Measurements from ENCODE around the gene MAGI1. TPM values are rescaled to one million over a fixed set of nuclear protein-coding genes. Genes with fewer than 3 reads are reported as not detected.

MAGI1 gene
- polyA plus RNA-seq, 3 donors, result not detected

GRCh38 chr3:65419233-65419632 lies 619.5 kb downstream of the MAGI1 start:
- Histone ChIP-seq H3K4me1 (ENCODE audit: control insufficient read depth in 1 of 2, insufficient read depth in 2 of 2, low read length in 2 of 2) (no peaks in the 10 kb centered on the region), H3K36me3 (replicated peaks in 1 of 2; ENCODE audit: control insufficient read depth in 1 of 2, insufficient read depth in 2 of 2, low read length in 2 of 2) (no peaks in the 10 kb centered on the region), H3K9ac (ENCODE audit: insufficient read depth, low read length, poor library complexity, severe bottlenecking) (no peak overlapping the region), H4K20me1 (ENCODE audit: insufficient read depth, low read length) (no peaks in the 10 kb centered on the region), H3K27me3 (ENCODE audit: control insufficient read depth in 2 of 2, insufficient read depth in 2 of 2, low read length in 2 of 2) (no peaks in the 10 kb centered on the region), H2AFZ (ENCODE audit: insufficient read depth, low read depth, low read length, poor library complexity, severe bottlenecking) (no peak overlapping the region), H3K9me3 (replicated peaks in 1 of 2; ENCODE audit: control insufficient read depth in 1 of 2, insufficient read depth in 1 of 2, low read length in 2 of 2) (no peaks in the 10 kb centered on the region), H3K4me3 (replicated peaks in 1 of 3; ENCODE audit: low read depth in 2 of 3, low read length in 3 of 3) (no peak overlapping the region), H3K79me2 (ENCODE audit: insufficient read depth, low read length) (no peaks in the 10 kb centered on the region), H3K27ac (ENCODE audit: low read depth in 1 of 2, low read length in 2 of 2) (no peak overlapping the region), H3K4me2 (replicated peaks; ENCODE audit: extremely low read depth, low read length, poor library complexity, severe bottlenecking) (no peak overlapping the region)
- Mint-ChIP-seq H3K4me1 (peaks cover 2% of the 10 kb centered on the region), H3K27ac (no peak overlapping the region), H3K36me3 (no peaks in the 10 kb centered on the region), H3K9me3 (peaks cover 0 to 2% (median 0%) of the 10 kb centered on the region in 7 donors), H3K27me3 (ENCODE audit: low read depth in 3 of 3) (peaks cover 0 to 5% (median 2%) of the 10 kb centered on the region in 3 donors), H3K4me3 (no peak overlapping the region)
- no peak for DNase-seq
- WGBS (ENCODE audit: insufficient coverage), result no CpG with 5 or more reads among the region's 2 CpGs
- TF ChIP-seq CTCF (IDR thresholded peaks at IDR 0.05), result no peak
- intact Hi-C loops (cut with micrococcal nuclease), result no loop called here

- no peak for DNase-seq
- no peak for TF ChIP-seq CTCF (IDR thresholded peaks at IDR 0.05)
- H3K9me3 Mint-ChIP-seq, result peaks cover 0 to 2% (median 0%) of the 10 kb centered on the region in 7 donors
- Histone ChIP-seq H3K9ac (ENCODE audit: insufficient read depth, low read length, poor library complexity, severe bottlenecking) (no peak overlapping the region), H3K4me3 (replicated peaks in 1 of 3; ENCODE audit: low read depth in 2 of 3, low read length in 3 of 3) (no peak overlapping the region), H3K27me3 (ENCODE audit: control insufficient read depth in 2 of 2, insufficient read depth in 2 of 2, low read length in 2 of 2) (no peaks in the 10 kb centered on the region), H4K20me1 (ENCODE audit: insufficient read depth, low read length) (no peaks in the 10 kb centered on the region), H3K9me3 (replicated peaks in 1 of 2; ENCODE audit: control insufficient read depth in 1 of 2, insufficient read depth in 1 of 2, low read length in 2 of 2) (no peaks in the 10 kb centered on the region), H3K4me1 (ENCODE audit: control insufficient read depth in 1 of 2, insufficient read depth in 2 of 2, low read length in 2 of 2) (no peaks in the 10 kb centered on the region), H3K36me3 (replicated peaks in 1 of 2; ENCODE audit: control insufficient read depth in 1 of 2, insufficient read depth in 2 of 2, low read length in 2 of 2) (no peaks in the 10 kb centered on the region), H3K79me2 (ENCODE audit: insufficient read depth, low read length) (no peaks in the 10 kb centered on the region), H2AFZ (ENCODE audit: insufficient read depth, low read depth, low read length, poor library complexity, severe bottlenecking) (no peak overlapping the region), H3K27ac (ENCODE audit: low read depth in 1 of 2, low read length in 2 of 2) (no peak overlapping the region), H3K4me2 (replicated peaks; ENCODE audit: extremely low read depth, low read length, poor library complexity, severe bottlenecking) (no peak overlapping the region)
- H3K4me3 Mint-ChIP-seq, result no peak overlapping the region
- 80% methylated on average over 2 of the region's 3 CpGs for WGBS (ENCODE audit: insufficient coverage)
- peaks cover 0 to 2% (median 0%) of the 10 kb centered on the region in 3 donors for H3K27me3 Mint-ChIP-seq (ENCODE audit: low read depth in 3 of 3)
- intact Hi-C loops (cut with micrococcal nuclease), result no loop called here
- H3K36me3 Mint-ChIP-seq, result no peaks in the 10 kb centered on the region
- H3K4me1 Mint-ChIP-seq, result no peaks in the 10 kb centered on the region
- H3K27ac Mint-ChIP-seq, result no peak overlapping the region
Measured at GRCh38 chr3:65413891-65414290, 624.8 kb downstream of the MAGI1 start.

All from CD14-positive monocyte (primary cell).